HepG2 (cell line): Measurements from ENCODE around the gene BMP8A. TPM values are rescaled to one million over a fixed set of nuclear protein-coding genes. Genes with fewer than 3 reads are reported as not detected.
A peak's percentile ranks its signal among the peaks of the same experiment; 100 is the strongest.

Source experiments
- FOXA3 ChIP-seq: IDR thresholded peaks from 2 replicates; pipeline ENCODE4 v1.6.1; 2016; ENCODE audit warnings: missing genetic modification reagents, missing compliant biosample characterization
- GABPA ChIP-seq, 2 experiments: IDR thresholded peaks; 2 replicates each; pipeline ENCODE4 v1.6.1; 2011 to 2016; ENCODE audit warnings: low read depth in 2 of 2, low read length in 1 of 2, missing biosample characterization in 1 of 2, missing genetic modification characterization in 1 of 2
- KLF15 ChIP-seq: sonication (generic); formaldehyde crosslinking; IDR thresholded peaks from 2 replicates; pipeline ENCODE4 v1.8.1; 2023; ENCODE audit warnings: borderline replicate concordance, mild to moderate bottlenecking, inconsistent platforms, missing genetic modification reagents, mixed read lengths
- MED1 ChIP-seq: sonication (generic); formaldehyde crosslinking; IDR thresholded peaks from 2 replicates; pipeline ENCODE4 v1.4.0; 2020; ENCODE audit warnings: missing genetic modification reagents
- MLX ChIP-seq: IDR thresholded peaks from 2 replicates; pipeline ENCODE4 v1.6.1; 2016
- ONECUT2 ChIP-seq: sonication (generic); formaldehyde crosslinking; IDR thresholded peaks from 2 replicates; pipeline ENCODE4 v1.4.0; 2020; ENCODE audit warnings: missing genetic modification reagents
- POLR2A ChIP-seq, 2 experiments: IDR thresholded peaks; 2 replicates each; pipeline ENCODE4 v1.6.1; 2011; ENCODE audit warnings: low read depth in 2 of 2, low read length in 2 of 2, mild to moderate bottlenecking in 1 of 2, moderate library complexity in 1 of 2; ENCODE audit not compliant: insufficient read depth in 1 of 2
- POLR2AphosphoS2 ChIP-seq: IDR thresholded peaks from 2 replicates; pipeline ENCODE4 v1.6.1; 2011; ENCODE audit warnings: low read depth, low read length, improper control_type of control experiment
- PREB ChIP-seq: sonication (generic); formaldehyde crosslinking; IDR thresholded peaks from 2 replicates; pipeline ENCODE4 v1.4.0; 2020; ENCODE audit warnings: missing genetic modification reagents
- SP5 ChIP-seq: IDR thresholded peaks from 2 replicates; pipeline ENCODE4 v1.6.1; 2016; ENCODE audit warnings: low read depth, borderline replicate concordance
- ZBTB43 ChIP-seq: sonication (generic); formaldehyde crosslinking; conservative IDR thresholded peaks from 2 replicates; pipeline ENCODE4 v1.4.0; 2020; ENCODE audit warnings: missing genetic modification reagents
- ZFP1 ChIP-seq: IDR thresholded peaks from 2 replicates; pipeline ENCODE4 v1.6.1; 2016
- ZMYM4 ChIP-seq: sonication (generic); formaldehyde crosslinking; IDR thresholded peaks from 2 replicates; pipeline ENCODE4 v1.8.1; 2023; ENCODE audit warnings: mild to moderate bottlenecking, missing genetic modification reagents
- ZNF225 ChIP-seq: sonication (generic); formaldehyde crosslinking; IDR thresholded peaks from 2 replicates; pipeline ENCODE4 v1.4.0; 2020; ENCODE audit warnings: mild to moderate bottlenecking, missing genetic modification reagents
- ZNF30 ChIP-seq: sonication (generic); formaldehyde crosslinking; IDR thresholded peaks from 2 replicates; pipeline ENCODE4 v1.5.0; 2020; ENCODE audit warnings: mild to moderate bottlenecking, missing genetic modification reagents
- ZNF34 ChIP-seq: sonication (generic); formaldehyde crosslinking; IDR thresholded peaks from 2 replicates; pipeline ENCODE4 v1.4.0; 2020; ENCODE audit warnings: mild to moderate bottlenecking, missing genetic modification reagents, borderline replicate concordance
- ZNF383 ChIP-seq: sonication (generic); formaldehyde crosslinking; IDR thresholded peaks from 2 replicates; pipeline ENCODE4 v1.4.0; 2020; ENCODE audit warnings: missing genetic modification reagents, mild to moderate bottlenecking, borderline replicate concordance
- ZNF44 ChIP-seq: sonication (generic); formaldehyde crosslinking; IDR thresholded peaks from 2 replicates; pipeline ENCODE4 v1.5.1; 2020; ENCODE audit warnings: mild to moderate bottlenecking, missing genetic modification reagents
- ZNF441 ChIP-seq: sonication (generic); formaldehyde crosslinking; IDR thresholded peaks from 2 replicates; pipeline ENCODE4 v1.7.0; 2021; ENCODE audit warnings: missing genetic modification reagents, borderline replicate concordance
- ZNF503 ChIP-seq: sonication (generic); formaldehyde crosslinking; IDR thresholded peaks from 2 replicates; pipeline ENCODE4 v1.4.0; 2020; ENCODE audit warnings: missing genetic modification reagents
- ZNF839 ChIP-seq: sonication (generic); formaldehyde crosslinking; IDR thresholded peaks from 2 replicates; pipeline ENCODE4 v1.4.0; 2020; ENCODE audit warnings: missing genetic modification reagents, mild to moderate bottlenecking, borderline replicate concordance
- ZNF850 ChIP-seq: sonication (generic); formaldehyde crosslinking; conservative IDR thresholded peaks from 2 replicates; pipeline ENCODE4 v1.9.0; 2021; ENCODE audit warnings: mild to moderate bottlenecking, missing genetic modification reagents
- ZSCAN9 ChIP-seq: IDR thresholded peaks from 2 replicates; pipeline ENCODE4 v1.6.1; 2016; ENCODE audit warnings: borderline replicate concordance
- polyA plus RNA-seq, 8 experiments: library from polyadenylated mRNA; depleted of rRNA in 3 of 8; stranded (reverse) in 7 of 8; unstranded in 1 of 8; fragments of >200 nt; fragmentation: Illumina TruSeq in 4 of 8; extraction: Trizol in 4 of 8; gene quantifications; 2 replicates each; pipeline versions ENCODE4 v1.2.1 to v1.2.3, GENCODE V29; 2011 to 2016; ENCODE audit warnings: low read depth in 4 of 8, missing spikeins in 1 of 8, mixed read lengths in 1 of 8; ENCODE audit not compliant: insufficient read depth in 1 of 8
- total RNA-seq, 5 experiments: library from RNA; depleted of rRNA; stranded (reverse); fragments of >200 nt; fragmentation: Illumina TruSeq; extraction: Trizol; gene quantifications; 2 replicates each; pipeline ENCODE4 v1.2.3, GENCODE V29; 2016; ENCODE audit warnings: low read depth in 1 of 5

BMP8A gene
- total and polyA plus RNA-seq, 2 of the 13 experiments (the other 11 are each of a cell fraction or from before 2014, with no cell fraction given): 0.05 TPM; not detected in 1

GRCh38 chr1:39566441-39567137, 75.2 kb downstream of the BMP8A start (continued):
- TF ChIP-seq ZNF503 (CRISPR knock-in tag): 0 out of 2 replicates have a peak, but pooled peaks have one; percentile 19
- no peak for TF ChIP-seq ZNF383 (CRISPR knock-in tag)
- no peak for TF ChIP-seq ZFP1 (CRISPR knock-in tag)
- no peak for TF ChIP-seq ZNF225 (CRISPR knock-in tag)
- no peak for TF ChIP-seq ZNF34
- TF ChIP-seq GABPA (IDR thresholded peaks at IDR 0.05; ENCODE audit: low read depth, low read length): no peak
- TF ChIP-seq GABPA (CRISPR knock-in tag; IDR thresholded peaks at IDR 0.05; ENCODE audit: low read depth): no peak
- TF ChIP-seq ZNF850 (CRISPR knock-in tag): no peak
- peak; percentile 69; the same call in 1 of the 2 replicates for TF ChIP-seq ZMYM4
- TF ChIP-seq ZNF30 (CRISPR knock-in tag): no peak
- no peak for TF ChIP-seq ZSCAN9 (CRISPR knock-in tag)
- TF ChIP-seq POLR2A (IDR thresholded peaks at IDR 0.05; ENCODE audit: insufficient read depth in 1 of 2, low read depth in 2 of 2, low read length in 2 of 2): peak; percentile 44 to 49; a peak in 2 of 4 replicates
- peak; percentile 66 for TF ChIP-seq MED1
- 0 out of 2 replicates have a peak, but pooled peaks have one; percentile 35 for TF ChIP-seq MLX (CRISPR knock-in tag)
- TF ChIP-seq POLR2AphosphoS2: no peak; the same call in 1 of the 2 replicates
- no peak for TF ChIP-seq ONECUT2
- no peak for TF ChIP-seq KLF15 (CRISPR knock-in tag)
- no peak for TF ChIP-seq SP5 (CRISPR knock-in tag)
- no peak for TF ChIP-seq ZNF839 (CRISPR knock-in tag)
- TF ChIP-seq ZNF441 (CRISPR knock-in tag): no peak
- TF ChIP-seq ZNF44: no peak
- peak; percentile 28; the same call in 1 of the 2 replicates for TF ChIP-seq FOXA3 (CRISPR knock-in tag)
- TF ChIP-seq PREB (CRISPR knock-in tag): no peak
- no peak for TF ChIP-seq ZBTB43
